Measurements from ENCODE around the gene MCEE. TPM values are rescaled to one million over a fixed set of nuclear protein-coding genes. Genes with fewer than 3 reads are reported as not detected.
"Not testable (repeated sequence)": the region's sequence is repeated elsewhere in the genome, so short reads cannot be mapped to it uniquely, and the experiment has no call there.

Gene MCEE
- total RNA-seq = 10 to 100 TPM; 13.1 to 24.1 TPM
- 10 to 100 TPM; 23.7 to 57.6 TPM for polyA plus RNA-seq

DNA sequence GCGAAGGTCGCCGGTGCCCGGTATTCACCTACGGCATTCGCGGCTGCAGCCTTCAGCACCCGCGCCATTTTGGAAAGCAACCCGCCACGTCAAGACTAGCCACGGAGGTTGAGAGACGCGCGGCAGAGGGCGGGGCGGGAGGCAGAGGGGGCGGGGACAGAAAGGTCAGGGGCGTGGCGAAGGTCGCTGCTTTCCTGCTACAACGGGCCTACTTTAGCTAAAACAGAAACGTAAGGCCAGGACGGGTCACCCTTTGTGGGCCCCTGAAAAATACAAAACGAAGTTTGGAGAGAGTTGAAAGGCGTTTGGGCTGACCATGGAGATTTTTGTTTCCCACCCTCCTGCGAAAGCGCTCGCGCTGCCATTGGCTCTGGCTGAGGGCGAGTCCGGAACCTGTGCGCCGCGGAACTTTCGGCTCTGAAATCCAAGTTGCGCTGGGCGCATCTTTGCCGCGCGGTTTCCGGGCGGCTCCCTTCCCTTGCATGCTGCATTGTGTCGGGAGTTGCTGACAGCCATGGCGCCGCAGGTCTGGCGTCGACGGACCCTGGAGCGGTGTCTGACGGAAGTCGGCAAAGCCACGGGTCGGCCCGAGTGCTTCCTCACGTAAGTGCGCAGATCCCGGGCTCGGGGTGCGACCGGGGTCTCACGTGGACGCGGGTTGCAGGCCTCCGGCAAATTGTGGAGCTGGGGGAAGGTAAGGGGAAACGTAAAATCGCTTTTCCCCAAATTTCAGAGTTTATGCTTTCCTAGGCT, at the start of gene MCEE, which contains the start of gene MPHOSPH10:
Gene MCEE (minus strand): TSS at position 78 of the 753 bp plus-strand sequence. CDS start 10 bp downstream, at position 68.
Gene MPHOSPH10 (plus strand): TSS at position 483 of the 753 bp plus-strand sequence. CDS start 32 bp downstream, at position 515.
- peak; percentile 97 for DNase-seq (ENCODE audit: low spot score)
- TF ChIP-seq RAD21 (IDR thresholded peaks at IDR 0.05) = peak in 1 of 2 donors; percentile 20
- TF ChIP-seq, protein P1, sequence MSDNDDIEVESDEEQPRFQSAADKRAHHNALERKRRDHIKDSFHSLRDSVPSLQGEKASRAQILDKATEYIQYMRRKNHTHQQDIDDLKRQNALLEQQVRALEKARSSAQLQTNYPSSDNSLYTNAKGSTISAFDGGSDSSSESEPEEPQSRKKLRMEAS (IDR thresholded peaks at IDR 0.05) = peak; percentile 92
- TF ChIP-seq, protein P2, sequence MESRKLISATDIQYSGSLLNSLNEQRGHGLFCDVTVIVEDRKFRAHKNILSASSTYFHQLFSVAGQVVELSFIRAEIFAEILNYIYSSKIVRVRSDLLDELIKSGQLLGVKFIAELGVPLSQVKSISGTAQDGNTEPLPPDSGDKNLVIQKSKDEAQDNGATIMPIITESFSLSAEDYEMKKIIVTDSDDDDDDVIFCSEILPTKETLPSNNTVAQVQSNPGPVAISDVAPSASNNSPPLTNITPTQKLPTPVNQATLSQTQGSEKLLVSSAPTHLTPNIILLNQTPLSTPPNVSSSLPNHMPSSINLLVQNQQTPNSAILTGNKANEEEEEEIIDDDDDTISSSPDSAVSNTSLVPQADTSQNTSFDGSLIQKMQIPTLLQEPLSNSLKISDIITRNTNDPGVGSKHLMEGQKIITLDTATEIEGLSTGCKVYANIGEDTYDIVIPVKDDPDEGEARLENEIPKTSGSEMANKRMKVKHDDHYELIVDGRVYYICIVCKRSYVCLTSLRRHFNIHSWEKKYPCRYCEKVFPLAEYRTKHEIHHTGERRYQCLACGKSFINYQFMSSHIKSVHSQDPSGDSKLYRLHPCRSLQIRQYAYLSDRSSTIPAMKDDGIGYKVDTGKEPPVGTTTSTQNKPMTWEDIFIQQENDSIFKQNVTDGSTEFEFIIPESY (IDR thresholded peaks at IDR 0.05) = peak; percentile 10
- peak; percentile 58 for TF ChIP-seq SP1 (IDR thresholded peaks at IDR 0.05)
- TF ChIP-seq, protein P3, sequence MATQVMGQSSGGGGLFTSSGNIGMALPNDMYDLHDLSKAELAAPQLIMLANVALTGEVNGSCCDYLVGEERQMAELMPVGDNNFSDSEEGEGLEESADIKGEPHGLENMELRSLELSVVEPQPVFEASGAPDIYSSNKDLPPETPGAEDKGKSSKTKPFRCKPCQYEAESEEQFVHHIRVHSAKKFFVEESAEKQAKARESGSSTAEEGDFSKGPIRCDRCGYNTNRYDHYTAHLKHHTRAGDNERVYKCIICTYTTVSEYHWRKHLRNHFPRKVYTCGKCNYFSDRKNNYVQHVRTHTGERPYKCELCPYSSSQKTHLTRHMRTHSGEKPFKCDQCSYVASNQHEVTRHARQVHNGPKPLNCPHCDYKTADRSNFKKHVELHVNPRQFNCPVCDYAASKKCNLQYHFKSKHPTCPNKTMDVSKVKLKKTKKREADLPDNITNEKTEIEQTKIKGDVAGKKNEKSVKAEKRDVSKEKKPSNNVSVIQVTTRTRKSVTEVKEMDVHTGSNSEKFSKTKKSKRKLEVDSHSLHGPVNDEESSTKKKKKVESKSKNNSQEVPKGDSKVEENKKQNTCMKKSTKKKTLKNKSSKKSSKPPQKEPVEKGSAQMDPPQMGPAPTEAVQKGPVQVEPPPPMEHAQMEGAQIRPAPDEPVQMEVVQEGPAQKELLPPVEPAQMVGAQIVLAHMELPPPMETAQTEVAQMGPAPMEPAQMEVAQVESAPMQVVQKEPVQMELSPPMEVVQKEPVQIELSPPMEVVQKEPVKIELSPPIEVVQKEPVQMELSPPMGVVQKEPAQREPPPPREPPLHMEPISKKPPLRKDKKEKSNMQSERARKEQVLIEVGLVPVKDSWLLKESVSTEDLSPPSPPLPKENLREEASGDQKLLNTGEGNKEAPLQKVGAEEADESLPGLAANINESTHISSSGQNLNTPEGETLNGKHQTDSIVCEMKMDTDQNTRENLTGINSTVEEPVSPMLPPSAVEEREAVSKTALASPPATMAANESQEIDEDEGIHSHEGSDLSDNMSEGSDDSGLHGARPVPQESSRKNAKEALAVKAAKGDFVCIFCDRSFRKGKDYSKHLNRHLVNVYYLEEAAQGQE (IDR thresholded peaks at IDR 0.05) = peak; percentile 98
- peak; percentile 38 for TF ChIP-seq TAF1 (conservative IDR thresholded peaks at IDR 0.05)
- no peak for TF ChIP-seq HNF4A (conservative IDR thresholded peaks at IDR 0.05)
- no peak for TF ChIP-seq HNF4G (IDR thresholded peaks at IDR 0.05)
- no peak for TF ChIP-seq FOXA2 (IDR thresholded peaks at IDR 0.05)
- peak in 1 of 2 donors; percentile 11 for TF ChIP-seq EGR1 (IDR thresholded peaks at IDR 0.05; ENCODE audit: low read depth in 2 of 2)
- TF ChIP-seq, protein P4, sequence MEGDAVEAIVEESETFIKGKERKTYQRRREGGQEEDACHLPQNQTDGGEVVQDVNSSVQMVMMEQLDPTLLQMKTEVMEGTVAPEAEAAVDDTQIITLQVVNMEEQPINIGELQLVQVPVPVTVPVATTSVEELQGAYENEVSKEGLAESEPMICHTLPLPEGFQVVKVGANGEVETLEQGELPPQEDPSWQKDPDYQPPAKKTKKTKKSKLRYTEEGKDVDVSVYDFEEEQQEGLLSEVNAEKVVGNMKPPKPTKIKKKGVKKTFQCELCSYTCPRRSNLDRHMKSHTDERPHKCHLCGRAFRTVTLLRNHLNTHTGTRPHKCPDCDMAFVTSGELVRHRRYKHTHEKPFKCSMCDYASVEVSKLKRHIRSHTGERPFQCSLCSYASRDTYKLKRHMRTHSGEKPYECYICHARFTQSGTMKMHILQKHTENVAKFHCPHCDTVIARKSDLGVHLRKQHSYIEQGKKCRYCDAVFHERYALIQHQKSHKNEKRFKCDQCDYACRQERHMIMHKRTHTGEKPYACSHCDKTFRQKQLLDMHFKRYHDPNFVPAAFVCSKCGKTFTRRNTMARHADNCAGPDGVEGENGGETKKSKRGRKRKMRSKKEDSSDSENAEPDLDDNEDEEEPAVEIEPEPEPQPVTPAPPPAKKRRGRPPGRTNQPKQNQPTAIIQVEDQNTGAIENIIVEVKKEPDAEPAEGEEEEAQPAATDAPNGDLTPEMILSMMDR (IDR thresholded peaks at IDR 0.05; ENCODE audit: low read depth, low read length, missing input control) = no peak
- TF ChIP-seq FOXA1 (IDR thresholded peaks at IDR 0.05) = no peak
- no peak for TF ChIP-seq RXRA (IDR thresholded peaks at IDR 0.05)
- TF ChIP-seq JUND (IDR thresholded peaks at IDR 0.05) = no peak
- TF ChIP-seq YY1 (IDR thresholded peaks at IDR 0.05) = peak; percentile 98
- TF ChIP-seq, protein P5, sequence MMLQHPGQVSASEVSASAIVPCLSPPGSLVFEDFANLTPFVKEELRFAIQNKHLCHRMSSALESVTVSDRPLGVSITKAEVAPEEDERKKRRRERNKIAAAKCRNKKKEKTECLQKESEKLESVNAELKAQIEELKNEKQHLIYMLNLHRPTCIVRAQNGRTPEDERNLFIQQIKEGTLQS (IDR thresholded peaks at IDR 0.05) = no peak
- TF ChIP-seq GABPA (IDR thresholded peaks at IDR 0.05 in 1 of 2, conservative IDR thresholded peaks at IDR 0.05 in 1 of 2) = peak; percentile 64 to 91
- peak; percentile 92 for TF ChIP-seq NR2F2 (IDR thresholded peaks at IDR 0.05)
- Histone ChIP-seq H3K4me1 (ENCODE audit: control insufficient read depth in 4 of 4, insufficient read depth in 4 of 4, low read length in 3 of 4) (peaks cover 10 to 35% (median 21%) of the 10 kb centered on the region in 4 donors), H3K36me3 (ENCODE audit: control insufficient read depth in 4 of 4, insufficient read depth in 3 of 4, low read depth in 1 of 4, low read length in 3 of 4) (peaks cover 1 to 15% (median 12%) of the 10 kb centered on the region in 4 donors), H3K9ac (ENCODE audit: low read depth in 1 of 2, low read length in 2 of 2) (peak within 1 kb of the TSS; percentile 92 to 96), H3K4me3 (ENCODE audit: low read depth in 1 of 3, low read length in 3 of 3) (peak within 1 kb of the TSS; percentile 70 to 99 (median 96)), H3K27me3 (ENCODE audit: control insufficient read depth in 4 of 4, insufficient read depth in 4 of 4, low read length in 3 of 4) (no peaks in the 10 kb centered on the region), H3K9me3 (ENCODE audit: control insufficient read depth in 4 of 4, low read length in 3 of 4) (no peaks in the 10 kb centered on the region), H3K27ac (ENCODE audit: low read depth in 1 of 2, low read length in 2 of 2) (peak within 1 kb of the TSS; percentile 96 to 100)
- WGBS = under 1% methylated on average over 67 of the region's 67 CpGs

DNA sequence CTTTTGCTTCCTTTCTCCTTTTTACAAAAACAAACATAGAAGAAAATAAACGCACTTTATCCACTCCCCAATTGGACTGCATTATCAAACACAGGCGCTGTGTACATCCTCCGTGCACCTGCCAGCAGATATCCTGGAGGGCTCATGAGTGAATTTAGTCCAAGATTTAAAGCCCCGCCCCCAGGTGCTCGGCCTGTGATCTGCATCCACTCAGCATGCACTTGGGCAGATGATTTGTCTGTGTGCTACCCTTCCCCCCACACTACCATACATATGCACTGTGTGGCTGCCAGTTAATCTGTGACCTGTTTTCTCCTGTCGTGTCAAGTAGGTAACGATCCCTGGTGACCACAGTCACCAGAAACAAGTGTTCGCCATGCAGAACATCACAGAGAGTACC, 48.8 kb upstream of the MCEE start:
- not testable (repeated sequence) for H3K9ac ChIP-seq (ENCODE audit: low read depth in 1 of 2, low read length in 2 of 2); H3K4me3 ChIP-seq (ENCODE audit: low read depth in 1 of 3, low read length in 3 of 3); DNase-seq (ENCODE audit: low spot score); H3K27ac ChIP-seq (ENCODE audit: low read depth in 1 of 2, low read length in 2 of 2); H3K4me1 ChIP-seq (ENCODE audit: control insufficient read depth in 4 of 4, insufficient read depth in 4 of 4, low read length in 3 of 4); H3K27me3 ChIP-seq (ENCODE audit: control insufficient read depth in 4 of 4, insufficient read depth in 4 of 4, low read length in 3 of 4); H3K36me3 ChIP-seq (ENCODE audit: control insufficient read depth in 4 of 4, insufficient read depth in 3 of 4, low read depth in 1 of 4, low read length in 3 of 4); H3K9me3 ChIP-seq (ENCODE audit: control insufficient read depth in 4 of 4, low read length in 3 of 4)
- WGBS = 81% methylated on average over 8 of the region's 8 CpGs

All from liver (tissue), 9 donors.